Activated CD8-positive, alpha-beta T cell treated with anti-CD3 and anti-CD28 coated beads for 36 hours (primary cell): ENCODE results near the gene TATDN2. TPM values are rescaled to one million over a fixed set of nuclear protein-coding genes. Genes with fewer than 3 reads are reported as not detected.

Experiments
- ATAC-seq: fragments of 200-7000 bp; cut with Tn5 transposase; one replicate; pipeline ENCODE4 v1.10.0; 2021; ENCODE audit warnings: mild to moderate bottlenecking, moderate library complexity
- CTCF ChIA-PET: fragments of 350-600 bp; sonication (Branson Sonifier 250); formaldehyde crosslinking; loops from one replicate; lab custom pipeline; 2021; ENCODE audit warnings: antibody characterized with exemption; lab: Charles Lee
- POLR2A ChIA-PET: fragments of 350-600 bp; sonication (Branson Sonifier 250); formaldehyde crosslinking; loops from one replicate; lab custom pipeline; 2021; ENCODE audit warnings: antibody characterized with exemption; lab: Charles Lee
- DNase-seq: peaks from one replicate; pipeline ENCODE4 v3.0.0-alpha.2; 2020
- H3K27ac Mint-ChIP-seq: one replicate; pipeline ENCODE4 v1.8.0; 2021; ENCODE audit warnings: mild to moderate bottlenecking, mixed read lengths
- H3K27me3 Mint-ChIP-seq: one replicate; pipeline ENCODE4 v1.8.0; 2021; ENCODE audit warnings: mixed read lengths
- H3K36me3 Mint-ChIP-seq: one replicate; pipeline ENCODE4 v1.8.0; 2021; ENCODE audit warnings: low read depth, mixed read lengths
- H3K4me1 Mint-ChIP-seq: one replicate; pipeline ENCODE4 v1.8.0; 2021; ENCODE audit warnings: low read depth, mixed read lengths
- H3K4me3 Mint-ChIP-seq: one replicate; pipeline ENCODE4 v1.8.0; 2021; ENCODE audit warnings: mild to moderate bottlenecking, moderate library complexity, mixed read lengths
- H3K9me3 Mint-ChIP-seq: one replicate; pipeline ENCODE4 v1.8.0; 2021; ENCODE audit warnings: mixed read lengths
- intact Hi-C: fragments of 100-400 bp; cut with micrococcal nuclease; formaldehyde crosslinking; loops from one replicate; pipeline ENCODE4 v1.10.0; 2022
- total RNA-seq, 2 experiments: library from RNA; stranded (reverse); gene quantifications; one replicate each; pipeline ENCODE4 v1.2.3, GENCODE V29; 2021
- TF ChIP-seq, protein P1 (sequence below): fragments of 200-600 bp; IDR thresholded peaks from one replicate; pipeline ENCODE4 v1.8.0; 2022; ENCODE audit warnings: antibody characterized with exemption, mild to moderate bottlenecking

TATDN2 gene
- total RNA-seq, 2 experiments from 2014 or later = 37.1 to 38.5 TPM

DNA sequence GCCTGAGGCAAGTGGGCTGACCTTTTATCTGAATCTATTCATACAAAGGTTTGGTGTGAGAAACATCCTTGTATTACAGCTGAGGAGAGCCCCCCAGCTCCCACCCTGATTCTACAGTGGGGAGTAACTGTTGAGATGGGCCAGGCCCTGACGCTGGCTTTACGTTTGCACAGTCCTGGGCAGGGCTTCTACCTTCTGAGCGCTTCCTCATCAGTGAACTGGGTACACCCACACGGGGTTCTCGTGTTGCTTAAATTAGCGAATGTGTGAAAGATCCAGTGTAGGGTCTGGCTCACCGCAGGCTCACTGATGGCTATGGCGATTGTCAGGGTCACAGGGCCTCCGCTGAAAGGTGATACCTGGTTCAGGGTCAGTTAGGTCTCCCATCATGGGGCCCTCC is 51.8 kb downstream of the TATDN2 start:
- no peak for DNase-seq
- ChIA-PET CTCF (no interaction called here), POLR2A (interaction anchor here (1.2 kb wide), 1 partner anchor 12 kb away, joined by 4 read pairs; no protein-coding TSS in a partner anchor)
- TF ChIP-seq, protein P1, sequence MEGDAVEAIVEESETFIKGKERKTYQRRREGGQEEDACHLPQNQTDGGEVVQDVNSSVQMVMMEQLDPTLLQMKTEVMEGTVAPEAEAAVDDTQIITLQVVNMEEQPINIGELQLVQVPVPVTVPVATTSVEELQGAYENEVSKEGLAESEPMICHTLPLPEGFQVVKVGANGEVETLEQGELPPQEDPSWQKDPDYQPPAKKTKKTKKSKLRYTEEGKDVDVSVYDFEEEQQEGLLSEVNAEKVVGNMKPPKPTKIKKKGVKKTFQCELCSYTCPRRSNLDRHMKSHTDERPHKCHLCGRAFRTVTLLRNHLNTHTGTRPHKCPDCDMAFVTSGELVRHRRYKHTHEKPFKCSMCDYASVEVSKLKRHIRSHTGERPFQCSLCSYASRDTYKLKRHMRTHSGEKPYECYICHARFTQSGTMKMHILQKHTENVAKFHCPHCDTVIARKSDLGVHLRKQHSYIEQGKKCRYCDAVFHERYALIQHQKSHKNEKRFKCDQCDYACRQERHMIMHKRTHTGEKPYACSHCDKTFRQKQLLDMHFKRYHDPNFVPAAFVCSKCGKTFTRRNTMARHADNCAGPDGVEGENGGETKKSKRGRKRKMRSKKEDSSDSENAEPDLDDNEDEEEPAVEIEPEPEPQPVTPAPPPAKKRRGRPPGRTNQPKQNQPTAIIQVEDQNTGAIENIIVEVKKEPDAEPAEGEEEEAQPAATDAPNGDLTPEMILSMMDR = no peak
- intact Hi-C loops = no loop called here
- Mint-ChIP-seq H3K9me3 (no peaks in the 10 kb centered on the region), H3K36me3 (peaks cover 44% of the 10 kb centered on the region), H3K27me3 (no peaks in the 10 kb centered on the region), H3K27ac (peak overlapping the region; percentile 82), H3K4me1 (peaks cover 12% of the 10 kb centered on the region), H3K4me3 (no peak overlapping the region)
- ATAC-seq = peak; percentile 25

DNA sequence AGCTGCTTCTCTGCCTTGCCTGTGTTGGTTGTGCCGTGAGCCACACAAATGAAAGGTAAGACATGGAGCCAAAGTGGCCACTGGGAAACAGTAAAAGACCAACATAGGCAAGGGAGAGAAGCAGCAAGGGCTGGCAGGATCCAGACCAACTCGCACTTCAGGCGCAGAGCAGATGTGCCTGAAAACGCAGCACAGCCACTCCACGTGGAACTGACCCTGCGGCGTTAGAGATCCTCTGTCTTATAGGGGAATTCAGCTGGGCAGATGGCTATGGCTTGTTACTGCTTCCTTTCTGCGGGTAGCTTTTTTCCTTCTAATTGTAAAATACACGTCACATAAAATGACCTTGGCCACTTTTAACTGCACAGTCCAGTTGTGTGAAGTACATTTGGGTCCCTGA is 54.8 kb downstream of the TATDN2 start:
- Mint-ChIP-seq H3K9me3 (no peaks in the 10 kb centered on the region), H3K27ac (no peak overlapping the region), H3K27me3 (no peaks in the 10 kb centered on the region), H3K4me3 (no peak overlapping the region), H3K36me3 (peaks cover 59% of the 10 kb centered on the region), H3K4me1 (peaks cover 12% of the 10 kb centered on the region)
- TF ChIP-seq, protein P1 = no peak
- ChIA-PET CTCF (interaction anchor here (0.9 to 1.0 kb wide), 2 partner anchors 40 to 279 kb away, joined by 3 read pairs; no protein-coding TSS in a partner anchor), POLR2A (interaction anchor here (0.8 to 1.7 kb wide), 5 partner anchors 9 to 23 kb away, joined by 3 to 6 read pairs (median 4); partner anchors contain the start of genes GHRL and SEC13)
- no peak for DNase-seq
- intact Hi-C loops = no loop called here
- ATAC-seq = no peak

DNA sequence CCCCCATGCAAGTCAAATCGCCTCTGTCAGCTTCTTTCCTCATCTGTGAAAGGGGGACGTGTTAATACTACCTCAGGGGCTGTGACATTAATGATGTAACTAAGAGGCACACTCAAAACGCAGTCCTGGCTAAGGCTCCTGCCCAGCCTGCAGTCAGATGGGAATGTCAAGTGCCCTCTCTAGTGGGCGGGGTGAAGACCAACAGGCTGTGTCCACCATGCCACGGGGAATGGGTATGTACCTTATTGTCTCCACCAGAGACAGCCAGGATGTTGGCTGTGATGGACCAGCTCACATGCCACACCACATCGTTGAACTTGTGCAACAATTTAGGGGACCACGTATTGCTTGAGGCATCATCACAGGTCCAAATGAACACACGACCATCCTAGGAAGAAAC is 55.5 kb downstream of the TATDN2 start:
- Mint-ChIP-seq H3K27me3 (no peaks in the 10 kb centered on the region), H3K27ac (peak overlapping the region; percentile 0), H3K9me3 (no peaks in the 10 kb centered on the region), H3K4me1 (peaks cover 12% of the 10 kb centered on the region), H3K36me3 (peaks cover 58% of the 10 kb centered on the region), H3K4me3 (no peak overlapping the region)
- POLR2A ChIA-PET = interaction anchor here (0.8 to 2.7 kb wide), 6 partner anchors 8 to 24 kb away, joined by 3 to 10 read pairs (median 4); partner anchors contain the start of genes GHRL and SEC13
- intact Hi-C loops = no loop called here
- DNase-seq (no peak), ATAC-seq (no peak)
- CTCF ChIA-PET = no interaction called here
- TF ChIP-seq, protein P1 = no peak

DNA sequence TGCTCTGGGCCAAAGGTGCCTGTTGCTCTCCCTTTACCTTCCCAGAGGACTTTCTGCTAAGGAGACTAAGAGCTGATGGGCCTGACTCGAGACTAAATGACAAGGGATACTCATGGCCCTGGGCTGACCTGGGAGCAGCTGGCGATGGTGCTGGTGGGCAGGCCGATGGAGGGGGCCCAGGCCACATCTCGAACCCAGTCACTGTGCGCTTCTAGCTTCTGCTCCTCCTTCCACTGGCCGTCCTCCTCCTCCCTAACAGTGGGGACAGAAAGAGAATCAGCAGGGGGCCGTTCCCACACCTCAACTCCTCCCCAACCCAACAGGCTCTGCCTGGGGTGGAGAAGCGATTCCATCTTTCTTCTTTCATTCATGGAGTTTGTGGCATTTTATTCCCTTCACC is 56.6 kb downstream of the TATDN2 start:
- Mint-ChIP-seq H3K27ac (no peak overlapping the region), H3K9me3 (no peaks in the 10 kb centered on the region), H3K4me1 (peaks cover 1% of the 10 kb centered on the region), H3K36me3 (peaks cover 57% of the 10 kb centered on the region), H3K4me3 (no peak overlapping the region), H3K27me3 (no peaks in the 10 kb centered on the region)
- TF ChIP-seq, protein P1 = no peak
- ATAC-seq (no peak), DNase-seq (no peak)
- ChIA-PET POLR2A (interaction anchor here (1.0 to 2.7 kb wide), 5 partner anchors 14 to 76 kb away, joined by 3 to 10 read pairs (median 3); partner anchors contain the start of gene SEC13), CTCF (interaction anchor here (1.0 kb wide), 1 partner anchor 20 kb away, joined by 4 read pairs; no protein-coding TSS in a partner anchor)
- intact Hi-C loops = no loop called here

DNA sequence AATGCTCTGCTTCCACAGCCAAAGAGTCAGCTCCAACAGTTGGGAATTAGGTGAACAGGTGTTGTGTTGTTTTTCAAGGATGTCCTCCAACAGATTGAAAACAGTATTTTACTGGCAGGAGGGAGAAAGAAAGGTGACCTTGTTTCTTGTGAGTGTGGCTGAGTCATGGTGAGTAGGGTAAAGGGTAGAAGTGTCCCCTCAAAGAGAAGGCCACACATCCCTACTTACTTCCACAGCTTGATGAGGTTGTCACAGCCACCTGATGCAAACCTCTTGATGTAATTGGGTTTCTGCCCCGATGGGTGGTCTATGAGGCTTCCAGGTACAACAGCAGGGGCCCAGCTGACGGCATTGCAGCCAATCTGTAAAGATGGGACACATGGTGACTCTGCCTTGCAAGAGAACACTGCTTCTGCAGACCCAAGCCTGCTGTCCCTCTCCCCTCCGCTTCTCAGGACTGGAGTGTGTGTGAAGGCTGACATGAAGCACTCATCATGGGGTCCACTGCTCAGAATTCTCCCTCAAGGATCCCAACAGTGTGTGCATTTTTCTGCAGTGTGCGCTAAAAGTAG is 57.2 kb downstream of the TATDN2 start:
- POLR2A ChIA-PET = interaction anchor here (1.1 to 2.7 kb wide), 4 partner anchors 13 to 77 kb away, joined by 3 to 10 read pairs (median 4); partner anchors contain the start of gene SEC13
- Mint-ChIP-seq H3K27me3 (no peaks in the 10 kb centered on the region), H3K36me3 (peaks cover 59% of the 10 kb centered on the region), H3K4me3 (no peak overlapping the region), H3K9me3 (no peaks in the 10 kb centered on the region), H3K4me1 (peaks cover under 1% of the 10 kb centered on the region), H3K27ac (no peak overlapping the region)
- intact Hi-C loops = no loop called here
- CTCF ChIA-PET = interaction anchor here (1.0 kb wide), 1 partner anchor 20 kb away, joined by 4 read pairs; no protein-coding TSS in a partner anchor
- ATAC-seq = no peak
- TF ChIP-seq, protein P1 = no peak
- DNase-seq = no peak
